T47D (cell line): ENCODE results near the gene CHST11.

Source experiments
- DNase-seq, 2 experiments: peaks; one replicate each; pipeline versions ENCODE4 v3.0.0 to v3.0.0-alpha.2; 2011 to 2012; ENCODE audit warnings: low read depth in 1 of 2, low spot score in 1 of 2
- JUND ChIP-seq: IDR thresholded peaks from 2 replicates; pipeline ENCODE4 v1.6.1; 2012; ENCODE audit warnings: low read depth
- in situ Hi-C: cut with HindIII; loops from 2 replicates; pipeline ENCODE4 v1.10.0; 2016; ENCODE audit warnings: low sequenced_read_pairs, low pct_unique_long_range_greater_than_20kb

CHST11 gene

GRCh38 chr12:104576187-104576778 is 119.5 kb downstream of the CHST11 start:
- no peak for DNase-seq
- TF ChIP-seq JUND = no peak
- in situ Hi-C loops = no loop called here

GRCh38 chr12:104576980-104577580 is 120.3 kb downstream of the CHST11 start:
- DNase-seq = no peak
- in situ Hi-C loops = no loop called here
- no peak for TF ChIP-seq JUND

GRCh38 chr12:104577581-104577981 is 120.8 kb downstream of the CHST11 start:
- TF ChIP-seq JUND = no peak
- in situ Hi-C loops = no loop called here

GRCh38 chr12:104578453-104578852 is 121.7 kb downstream of the CHST11 start:
- TF ChIP-seq JUND = no peak
- in situ Hi-C loops = no loop called here
- no peak for DNase-seq

More at GRCh38 chr12:104577581-104577981, 120.8 kb downstream of the CHST11 start:
- no peak for DNase-seq

GRCh38 chr12:104579718-104580495 is 123.2 kb downstream of the CHST11 start:
- DNase-seq = no peak
- TF ChIP-seq JUND = no peak
- in situ Hi-C loops = no loop called here

GRCh38 chr12:104581005-104581570 is 124.3 kb downstream of the CHST11 start:
- in situ Hi-C loops = no loop called here
- no peak for DNase-seq
- TF ChIP-seq JUND = no peak

GRCh38 chr12:104582739-104583138 is 126.0 kb downstream of the CHST11 start:
- TF ChIP-seq JUND = no peak
- in situ Hi-C loops = no loop called here
- DNase-seq = no peak

GRCh38 chr12:104583301-104583700 is 126.6 kb downstream of the CHST11 start:
- in situ Hi-C loops = no loop called here
- no peak for DNase-seq
- TF ChIP-seq JUND = no peak

- DNase-seq = no peak
- TF ChIP-seq JUND = no peak
- in situ Hi-C loops = no loop called here
These were observed 128.8 kb downstream of the CHST11 start for GRCh38 chr12:104585448-104586055.

- TF ChIP-seq JUND = no peak
- DNase-seq = no peak
- in situ Hi-C loops = no loop called here
These were observed 129.7 kb downstream of the CHST11 start for GRCh38 chr12:104586351-104586919.

- in situ Hi-C loops = no loop called here
- DNase-seq = no peak
- TF ChIP-seq JUND = no peak
These were observed 131.5 kb downstream of the CHST11 start for GRCh38 chr12:104588047-104588920.
